HepG2 (cell line): ENCODE results near the gene CAMSAP2. TPM values are rescaled to one million over a fixed set of nuclear protein-coding genes. Genes with fewer than 3 reads are reported as not detected.

Experiments
- ATAC-seq: fragments of 200-7000 bp; cut with Tn5 transposase; 3 replicates; pipeline ENCODE4 v1.9.1; 2020; ENCODE audit warnings: mild to moderate bottlenecking, moderate library complexity
- BruUV-seq: library from RNA; stranded (reverse); fragments of 400-500 nt; replicated peaks from 2 replicates; lab custom pipeline; 2021; lab: Mats Ljungman, UMichigan
- CTCF ChIA-PET: fragments of 300-600 bp; formaldehyde crosslinking; extraction: SDS; loops from one replicate; lab custom pipeline; 2021; ENCODE audit warnings: low total read pairs, inconsistent platforms, low intra/inter-chr PET ratio; lab: Yijun Ruan, JAX
- POLR2A ChIA-PET: fragments of 350-600 bp; sonication (Branson Sonifier 250); formaldehyde crosslinking; loops from one replicate; lab custom pipeline; 2020; ENCODE audit warnings: antibody characterized with exemption, inconsistent platforms; lab: Yijun Ruan, JAX
- DNase-seq: peaks from one replicate; pipeline ENCODE4 v3.0.0-alpha.2; 2015; ENCODE audit warnings: low spot score
- FAIRE-seq: peaks from 3 replicates; lab custom pipeline; 2011; peaks lifted over from hg19 to GRCh38; lab: Jason Lieb, UNC
- H2AFZ ChIP-seq: one replicate; pipeline ENCODE4 v1.6.1; 2011; ENCODE audit warnings: low read length, inconsistent platforms
- H3K27ac ChIP-seq: fragments of 300-600 bp; 3 replicates; pipeline ENCODE4 v1.8.0; 2011; ENCODE audit warnings: mixed run types, mild to moderate bottlenecking, mixed read lengths, low read length, inconsistent platforms; ENCODE audit not compliant: insufficient read depth; ENCODE audit errors: extremely low read length
- H3K27me3 ChIP-seq, 2 experiments: fragments of 200-600 bp in 1 of 2; 2 replicates in 1 of 2; 3 replicates in 1 of 2; pipeline versions ENCODE4 v1.6.0 to v1.8.0; 2011; ENCODE audit warnings: low read length in 2 of 2, mild to moderate bottlenecking in 2 of 2, moderate library complexity in 2 of 2, inconsistent platforms in 1 of 2; ENCODE audit not compliant: insufficient read depth in 2 of 2, control insufficient read depth in 1 of 2
- H3K36me3 ChIP-seq, 2 experiments: fragments of 200-600 bp in 1 of 2; replicated peaks in 1 of 2; 2 replicates in 1 of 2; 3 replicates in 1 of 2; pipeline versions ENCODE4 v1.5.1 to v1.8.0; 2011; ENCODE audit warnings: low read length in 2 of 2, inconsistent platforms in 1 of 2; ENCODE audit not compliant: insufficient read depth in 2 of 2, control insufficient read depth in 1 of 2
- H3K4me1 ChIP-seq: 2 replicates; pipeline ENCODE4 v1.5.1; 2012; ENCODE audit warnings: low read length, inconsistent platforms; ENCODE audit not compliant: insufficient read depth
- H3K4me2 ChIP-seq: 2 replicates; pipeline ENCODE4 v1.6.0; 2011; ENCODE audit warnings: low read depth, low read length, inconsistent platforms
- H3K4me3 ChIP-seq, 3 experiments: fragments of 200-600 bp in 1 of 3; sonication (generic), shearing (Covaris generic) in 1 of 3; replicated peaks in 1 of 3; 2 replicates each; pipeline ENCODE4 v1.5.1; 2011 to 2016; ENCODE audit warnings: low read length in 3 of 3, inconsistent platforms in 2 of 3, low read depth in 2 of 3, mild to moderate bottlenecking in 2 of 3, control low read depth in 1 of 3, mixed read lengths in 1 of 3; ENCODE audit not compliant: insufficient read depth in 1 of 3
- H3K79me2 ChIP-seq: one replicate; pipeline ENCODE4 v1.6.1; 2011; ENCODE audit warnings: low read length, inconsistent platforms; ENCODE audit not compliant: insufficient read depth
- H3K9ac ChIP-seq: 2 replicates; pipeline ENCODE4 v1.6.0; 2011; ENCODE audit warnings: mild to moderate bottlenecking, low read depth, low read length, inconsistent platforms; ENCODE audit not compliant: insufficient read depth
- H3K9me3 ChIP-seq: 2 replicates; pipeline ENCODE4 v1.5.1; 2012; ENCODE audit warnings: mild to moderate bottlenecking, low read length
- H4K20me1 ChIP-seq: 2 replicates; pipeline ENCODE4 v1.6.0; 2011; ENCODE audit warnings: inconsistent platforms, mild to moderate bottlenecking, low read length, moderate library complexity; ENCODE audit not compliant: insufficient read depth
- ELF4 ChIP-seq: sonication (generic); formaldehyde crosslinking; IDR thresholded peaks from 2 replicates; pipeline ENCODE4 v1.5.0; 2020; ENCODE audit warnings: missing genetic modification reagents, mild to moderate bottlenecking, moderate library complexity, borderline replicate concordance
- HNRNPK ChIP-seq: fragments of 200-400 bp; formaldehyde crosslinking; IDR thresholded peaks from 2 replicates; pipeline ENCODE4 v1.6.1; 2018; ENCODE audit warnings: low read length, low read depth, moderate library complexity, mild to moderate bottlenecking; ENCODE audit not compliant: poor library complexity, severe bottlenecking
- TBL1XR1 ChIP-seq: fragments of 150-350 bp; IDR thresholded peaks from 2 replicates; pipeline ENCODE4 v1.6.1; 2014; ENCODE audit warnings: borderline replicate concordance, low read length; ENCODE audit not compliant: partially characterized antibody
- ZFP62 ChIP-seq: sonication (generic); formaldehyde crosslinking; IDR thresholded peaks from 2 replicates; pipeline ENCODE4 v1.4.0; 2020; ENCODE audit warnings: missing genetic modification reagents
- ZFX ChIP-seq: sonication (generic); formaldehyde crosslinking; IDR thresholded peaks from 2 replicates; pipeline ENCODE4 v1.4.0; 2020; ENCODE audit warnings: mild to moderate bottlenecking, low read depth, missing genetic modification reagents, moderate library complexity
- ZNF629 ChIP-seq: sonication (generic); formaldehyde crosslinking; conservative IDR thresholded peaks from 2 replicates; pipeline ENCODE4 v1.5.0; 2020; ENCODE audit warnings: missing genetic modification reagents
- WGBS: methylation state at CpG from one replicate; pipeline ENCODE4 v1.1.6; 2017; ENCODE audit warnings: low lambda C conversion rate; 5-methylcytosine and 5-hydroxymethylcytosine counted together
- in situ Hi-C: cut with HindIII; loops from 2 replicates; pipeline ENCODE4 v1.10.0; 2017; ENCODE audit warnings: low pct_unique_long_range_greater_than_20kb; ENCODE audit not compliant: extremely low pct_ligation_motif_present
- intact Hi-C: fragments of 100-400 bp; cut with micrococcal nuclease; formaldehyde crosslinking; loops from one replicate; pipeline ENCODE4 v1.10.0; 2022; ENCODE audit not compliant: unreplicated experiment
- polyA plus RNA-seq, 8 experiments: library from polyadenylated mRNA; depleted of rRNA in 3 of 8; stranded (reverse) in 7 of 8; unstranded in 1 of 8; fragments of >200 nt; fragmentation: Illumina TruSeq in 4 of 8; extraction: Trizol in 4 of 8; gene quantifications; 2 replicates each; pipeline versions ENCODE4 v1.2.1 to v1.2.3, GENCODE V29; 2011 to 2016; ENCODE audit warnings: low read depth in 4 of 8, missing spikeins in 1 of 8, mixed read lengths in 1 of 8; ENCODE audit not compliant: insufficient read depth in 1 of 8
- total RNA-seq, 5 experiments: library from RNA; depleted of rRNA; stranded (reverse); fragments of >200 nt; fragmentation: Illumina TruSeq; extraction: Trizol; gene quantifications; 2 replicates each; pipeline ENCODE4 v1.2.3, GENCODE V29; 2016; ENCODE audit warnings: low read depth in 1 of 5
- TF ChIP-seq, protein P1 (sequence below): sonication (generic); formaldehyde crosslinking; IDR thresholded peaks from 2 replicates; pipeline ENCODE4 v1.5.1; 2020; ENCODE audit warnings: mild to moderate bottlenecking, missing genetic modification reagents, moderate library complexity
- TF ChIP-seq, protein P2 (sequence below): sonication (generic); formaldehyde crosslinking; IDR thresholded peaks from 2 replicates; pipeline ENCODE4 v1.5.1; 2020; ENCODE audit warnings: missing genetic modification reagents, mild to moderate bottlenecking, borderline replicate concordance
- TF ChIP-seq, protein P3 (sequence below): sonication (generic); formaldehyde crosslinking; IDR thresholded peaks from 2 replicates; pipeline ENCODE4 v1.4.0; 2020; ENCODE audit warnings: mild to moderate bottlenecking, missing genetic modification reagents
- TF ChIP-seq, protein P4 (sequence below): sonication (generic); formaldehyde crosslinking; IDR thresholded peaks from 2 replicates; pipeline ENCODE4 v1.5.0; 2020; ENCODE audit warnings: mild to moderate bottlenecking, missing genetic modification reagents, moderate library complexity
- TF ChIP-seq, protein P5 (sequence below): sonication (generic); formaldehyde crosslinking; IDR thresholded peaks from 2 replicates; pipeline ENCODE4 v1.8.1; 2023; ENCODE audit warnings: mild to moderate bottlenecking, inconsistent platforms, moderate library complexity, missing genetic modification reagents, borderline replicate concordance

Gene CAMSAP2
- total and polyA plus RNA-seq, 2 of the 13 experiments (the other 11 are each of a cell fraction or from before 2014, with no cell fraction given), result 3.4 to 8.2 TPM

DNA sequence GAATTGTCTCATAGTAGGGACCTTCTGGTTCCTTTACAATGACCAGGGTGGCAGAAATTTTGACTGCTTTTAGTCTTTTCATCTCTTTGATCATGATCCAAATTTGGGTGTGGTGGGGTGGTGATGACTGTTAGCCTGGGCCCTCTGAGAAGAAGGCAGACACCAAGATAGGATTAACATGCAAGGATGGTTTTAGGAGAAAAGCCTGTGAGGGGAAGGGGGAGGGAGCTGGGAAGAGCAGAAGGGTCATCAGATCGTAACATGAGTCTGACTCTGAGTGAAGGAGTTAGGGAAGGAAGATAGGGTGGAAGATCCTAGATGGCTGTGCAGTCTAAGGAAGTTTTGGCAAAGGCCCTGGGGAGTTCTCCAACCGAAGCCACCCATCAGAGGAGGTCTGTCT, 28.5 kb upstream of the CAMSAP2 start (continued):
- TF ChIP-seq, protein P1, sequence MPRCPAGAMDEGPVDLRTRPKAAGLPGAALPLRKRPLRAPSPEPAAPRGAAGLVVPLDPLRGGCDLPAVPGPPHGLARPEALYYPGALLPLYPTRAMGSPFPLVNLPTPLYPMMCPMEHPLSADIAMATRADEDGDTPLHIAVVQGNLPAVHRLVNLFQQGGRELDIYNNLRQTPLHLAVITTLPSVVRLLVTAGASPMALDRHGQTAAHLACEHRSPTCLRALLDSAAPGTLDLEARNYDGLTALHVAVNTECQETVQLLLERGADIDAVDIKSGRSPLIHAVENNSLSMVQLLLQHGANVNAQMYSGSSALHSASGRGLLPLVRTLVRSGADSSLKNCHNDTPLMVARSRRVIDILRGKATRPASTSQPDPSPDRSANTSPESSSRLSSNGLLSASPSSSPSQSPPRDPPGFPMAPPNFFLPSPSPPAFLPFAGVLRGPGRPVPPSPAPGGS (CRISPR knock-in tag), result no peak
- no peak for TF ChIP-seq HNRNPK

DNA sequence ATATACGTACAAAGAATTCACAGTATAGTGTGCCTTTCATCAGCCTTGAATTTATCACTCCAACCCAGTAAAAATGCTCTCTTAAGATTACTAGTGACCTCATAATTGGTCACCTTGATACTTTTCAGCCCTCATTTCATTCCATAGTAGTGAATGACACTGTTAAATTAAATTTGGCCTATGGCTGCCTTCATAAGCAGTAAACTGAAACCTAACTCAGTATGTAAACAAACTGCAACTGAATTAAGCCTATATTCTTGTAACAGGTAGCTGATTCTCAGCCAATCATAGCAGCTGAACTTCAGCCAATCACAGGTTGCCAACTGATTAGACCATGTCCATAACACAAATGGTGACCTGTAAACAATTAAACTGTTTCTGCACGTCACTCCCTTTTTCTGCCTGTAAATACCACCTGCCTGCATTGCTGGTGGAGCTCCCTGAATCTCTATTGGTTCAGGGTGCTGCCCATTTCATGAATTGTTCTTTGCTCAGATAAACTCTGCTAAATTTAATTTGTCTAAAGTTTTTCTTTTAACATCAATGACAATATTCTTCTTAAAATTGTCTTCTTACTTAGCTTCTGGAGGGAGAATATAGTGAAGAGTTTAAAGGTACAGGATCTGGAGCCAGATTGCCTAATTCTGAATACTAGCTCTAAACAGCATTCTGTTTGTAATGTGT, 24.0 kb upstream of the CAMSAP2 start:
- Histone ChIP-seq H3K79me2 (no peaks in the 10 kb centered on the region), H3K36me3 (no peaks in the 10 kb centered on the region), H3K4me2 (no peak overlapping the region), H2AFZ (no peak overlapping the region), H3K27ac (no peak overlapping the region), H3K4me3 (no peak overlapping the region), H3K9ac (no peak overlapping the region), H3K9me3 (no peaks in the 10 kb centered on the region), H3K27me3 (no peaks in the 10 kb centered on the region), H4K20me1 (no peaks in the 10 kb centered on the region), H3K4me1 (no peaks in the 10 kb centered on the region)
- intact Hi-C loops (no loop called here), in situ Hi-C loops (no loop called here)
- no TSS peak for BruUV-seq
- POLR2A ChIA-PET, result interaction anchor here (1.0 kb wide), 1 partner anchor 45 kb away, joined by 4 read pairs; the partner anchor contains the start of gene DDX59
- FAIRE-seq (no peak), DNase-seq (no peak), ATAC-seq (no peak)
- 40% methylated on average over 2 of the region's 2 CpGs for WGBS
- CTCF ChIA-PET, result no interaction called here
- TF ChIP-seq ZFX (CRISPR knock-in tag) (no peak), ZFP62 (no peak), ELF4 (CRISPR knock-in tag) (no peak), TBL1XR1 (no peak), ZNF629 (CRISPR knock-in tag) (no peak)
- TF ChIP-seq, protein P2, sequence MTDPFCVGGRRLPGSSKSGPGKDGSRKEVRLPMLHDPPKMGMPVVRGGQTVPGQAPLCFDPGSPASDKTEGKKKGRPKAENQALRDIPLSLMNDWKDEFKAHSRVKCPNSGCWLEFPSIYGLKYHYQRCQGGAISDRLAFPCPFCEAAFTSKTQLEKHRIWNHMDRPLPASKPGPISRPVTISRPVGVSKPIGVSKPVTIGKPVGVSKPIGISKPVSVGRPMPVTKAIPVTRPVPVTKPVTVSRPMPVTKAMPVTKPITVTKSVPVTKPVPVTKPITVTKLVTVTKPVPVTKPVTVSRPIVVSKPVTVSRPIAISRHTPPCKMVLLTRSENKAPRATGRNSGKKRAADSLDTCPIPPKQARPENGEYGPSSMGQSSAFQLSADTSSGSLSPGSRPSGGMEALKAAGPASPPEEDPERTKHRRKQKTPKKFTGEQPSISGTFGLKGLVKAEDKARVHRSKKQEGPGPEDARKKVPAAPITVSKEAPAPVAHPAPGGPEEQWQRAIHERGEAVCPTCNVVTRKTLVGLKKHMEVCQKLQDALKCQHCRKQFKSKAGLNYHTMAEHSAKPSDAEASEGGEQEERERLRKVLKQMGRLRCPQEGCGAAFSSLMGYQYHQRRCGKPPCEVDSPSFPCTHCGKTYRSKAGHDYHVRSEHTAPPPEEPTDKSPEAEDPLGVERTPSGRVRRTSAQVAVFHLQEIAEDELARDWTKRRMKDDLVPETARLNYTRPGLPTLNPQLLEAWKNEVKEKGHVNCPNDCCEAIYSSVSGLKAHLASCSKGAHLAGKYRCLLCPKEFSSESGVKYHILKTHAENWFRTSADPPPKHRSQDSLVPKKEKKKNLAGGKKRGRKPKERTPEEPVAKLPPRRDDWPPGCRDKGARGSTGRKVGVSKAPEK (CRISPR knock-in tag), result no peak
- TF ChIP-seq, protein P3, sequence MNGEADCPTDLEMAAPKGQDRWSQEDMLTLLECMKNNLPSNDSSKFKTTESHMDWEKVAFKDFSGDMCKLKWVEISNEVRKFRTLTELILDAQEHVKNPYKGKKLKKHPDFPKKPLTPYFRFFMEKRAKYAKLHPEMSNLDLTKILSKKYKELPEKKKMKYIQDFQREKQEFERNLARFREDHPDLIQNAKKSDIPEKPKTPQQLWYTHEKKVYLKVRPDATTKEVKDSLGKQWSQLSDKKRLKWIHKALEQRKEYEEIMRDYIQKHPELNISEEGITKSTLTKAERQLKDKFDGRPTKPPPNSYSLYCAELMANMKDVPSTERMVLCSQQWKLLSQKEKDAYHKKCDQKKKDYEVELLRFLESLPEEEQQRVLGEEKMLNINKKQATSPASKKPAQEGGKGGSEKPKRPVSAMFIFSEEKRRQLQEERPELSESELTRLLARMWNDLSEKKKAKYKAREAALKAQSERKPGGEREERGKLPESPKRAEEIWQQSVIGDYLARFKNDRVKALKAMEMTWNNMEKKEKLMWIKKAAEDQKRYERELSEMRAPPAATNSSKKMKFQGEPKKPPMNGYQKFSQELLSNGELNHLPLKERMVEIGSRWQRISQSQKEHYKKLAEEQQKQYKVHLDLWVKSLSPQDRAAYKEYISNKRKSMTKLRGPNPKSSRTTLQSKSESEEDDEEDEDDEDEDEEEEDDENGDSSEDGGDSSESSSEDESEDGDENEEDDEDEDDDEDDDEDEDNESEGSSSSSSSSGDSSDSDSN, result no peak
- TF ChIP-seq, protein P4, sequence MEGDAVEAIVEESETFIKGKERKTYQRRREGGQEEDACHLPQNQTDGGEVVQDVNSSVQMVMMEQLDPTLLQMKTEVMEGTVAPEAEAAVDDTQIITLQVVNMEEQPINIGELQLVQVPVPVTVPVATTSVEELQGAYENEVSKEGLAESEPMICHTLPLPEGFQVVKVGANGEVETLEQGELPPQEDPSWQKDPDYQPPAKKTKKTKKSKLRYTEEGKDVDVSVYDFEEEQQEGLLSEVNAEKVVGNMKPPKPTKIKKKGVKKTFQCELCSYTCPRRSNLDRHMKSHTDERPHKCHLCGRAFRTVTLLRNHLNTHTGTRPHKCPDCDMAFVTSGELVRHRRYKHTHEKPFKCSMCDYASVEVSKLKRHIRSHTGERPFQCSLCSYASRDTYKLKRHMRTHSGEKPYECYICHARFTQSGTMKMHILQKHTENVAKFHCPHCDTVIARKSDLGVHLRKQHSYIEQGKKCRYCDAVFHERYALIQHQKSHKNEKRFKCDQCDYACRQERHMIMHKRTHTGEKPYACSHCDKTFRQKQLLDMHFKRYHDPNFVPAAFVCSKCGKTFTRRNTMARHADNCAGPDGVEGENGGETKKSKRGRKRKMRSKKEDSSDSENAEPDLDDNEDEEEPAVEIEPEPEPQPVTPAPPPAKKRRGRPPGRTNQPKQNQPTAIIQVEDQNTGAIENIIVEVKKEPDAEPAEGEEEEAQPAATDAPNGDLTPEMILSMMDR (CRISPR knock-in tag), result no peak
- TF ChIP-seq, protein P5, sequence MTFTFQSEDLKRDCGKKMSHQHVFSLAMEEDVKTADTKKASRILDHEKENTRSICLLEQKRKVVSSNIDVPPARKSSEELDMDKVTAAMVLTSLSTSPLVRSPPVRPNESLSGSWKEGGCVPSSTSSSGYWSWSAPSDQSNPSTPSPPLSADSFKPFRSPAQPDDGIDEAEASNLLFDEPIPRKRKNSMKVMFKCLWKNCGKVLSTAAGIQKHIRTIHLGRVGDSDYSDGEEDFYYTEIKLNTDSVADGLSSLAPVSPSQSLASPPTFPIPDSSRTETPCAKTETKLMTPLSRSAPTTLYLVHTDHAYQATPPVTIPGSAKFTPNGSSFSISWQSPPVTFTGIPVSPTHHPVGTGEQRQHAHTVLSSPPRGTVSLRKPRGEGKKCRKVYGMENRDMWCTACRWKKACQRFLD (CRISPR knock-in tag), result no peak
